Activated CD8-positive, alpha-beta memory T cell treated with anti-CD3 and anti-CD28 coated beads for 36 hours (primary cell): ENCODE measurements around the gene COL8A1. TPM values are rescaled to one million over a fixed set of nuclear protein-coding genes. Genes with fewer than 3 reads are reported as not detected.
"Not testable (repeated sequence)": the region's sequence is repeated elsewhere in the genome, so short reads cannot be mapped to it uniquely, and the experiment has no call there.

Experiments
- CTCF ChIA-PET: fragments of 350-600 bp; sonication (Branson Sonifier 250); formaldehyde crosslinking; loops from one replicate; lab custom pipeline; 2021; ENCODE audit warnings: antibody characterized with exemption; lab: Charles Lee
- POLR2A ChIA-PET: fragments of 350-600 bp; sonication (Branson Sonifier 250); formaldehyde crosslinking; loops from one replicate; lab custom pipeline; 2021; ENCODE audit warnings: antibody characterized with exemption; lab: Charles Lee
- total RNA-seq, 2 experiments: library from RNA; stranded (reverse); gene quantifications; one replicate each; pipeline ENCODE4 v1.2.3, GENCODE V29; 2021

COL8A1 gene
- total RNA-seq = under 1 TPM in 1 of 2 experiments, not detected in 1; 0.06 TPM

- CTCF ChIA-PET = no interaction called here
- POLR2A ChIA-PET = no interaction called here
Measured at GRCh38 chr3:99638167-99638948, at the start of gene COL8A1. TSS of gene COL8A1 (plus strand) at chr3:99638594. CDS start at chr3:99790683, 152,089 bp downstream.

GRCh38 chr3:99589168-99589567 lies 49.2 kb upstream of the COL8A1 start:
- CTCF ChIA-PET, POLR2A ChIA-PET: not testable (repeated sequence)

- POLR2A ChIA-PET = no interaction called here
- CTCF ChIA-PET = no interaction called here
Measured at GRCh38 chr3:99599894-99600293, 38.5 kb upstream of the COL8A1 start.

- ChIA-PET CTCF (no interaction called here), POLR2A (no interaction called here)
Measured at GRCh38 chr3:99601515-99601914, 36.9 kb upstream of the COL8A1 start.

GRCh38 chr3:99602183-99602582 lies 36.2 kb upstream of the COL8A1 start:
- POLR2A ChIA-PET = no interaction called here
- CTCF ChIA-PET = no interaction called here

- POLR2A ChIA-PET = no interaction called here
- CTCF ChIA-PET = no interaction called here
Measured at GRCh38 chr3:99607151-99607550, 31.2 kb upstream of the COL8A1 start.

GRCh38 chr3:99614768-99615167 lies 23.6 kb upstream of the COL8A1 start:
- ChIA-PET POLR2A (no interaction called here), CTCF (no interaction called here)

GRCh38 chr3:99620077-99620767 lies 18.2 kb upstream of the COL8A1 start:
- ChIA-PET CTCF (no interaction called here), POLR2A (no interaction called here)

GRCh38 chr3:99620976-99621375 lies 17.4 kb upstream of the COL8A1 start:
- CTCF ChIA-PET = no interaction called here

GRCh38 chr3:99624496-99625236 lies 13.7 kb upstream of the COL8A1 start:
- ChIA-PET POLR2A (no interaction called here), CTCF (interaction anchor here (0.9 kb wide), 1 partner anchor 21 kb away, joined by 3 read pairs; no protein-coding TSS in a partner anchor)

More at GRCh38 chr3:99620976-99621375, 17.4 kb upstream of the COL8A1 start:
- POLR2A ChIA-PET = no interaction called here

- ChIA-PET CTCF (no interaction called here), POLR2A (no interaction called here)
Measured at GRCh38 chr3:99625237-99625622, 13.2 kb upstream of the COL8A1 start.

- CTCF ChIA-PET = no interaction called here
- POLR2A ChIA-PET = no interaction called here
Measured at GRCh38 chr3:99625643-99626416, 12.6 kb upstream of the COL8A1 start.

- CTCF ChIA-PET = no interaction called here
- POLR2A ChIA-PET = no interaction called here
Measured at GRCh38 chr3:99626417-99626788, 12.0 kb upstream of the COL8A1 start.

- POLR2A ChIA-PET = no interaction called here
- CTCF ChIA-PET = no interaction called here
Measured at GRCh38 chr3:99627062-99627826, 11.2 kb upstream of the COL8A1 start.

- POLR2A ChIA-PET = no interaction called here
- CTCF ChIA-PET = no interaction called here
Measured at GRCh38 chr3:99630815-99631214, 7.6 kb upstream of the COL8A1 start.

- POLR2A ChIA-PET = no interaction called here
- CTCF ChIA-PET = interaction anchor here (0.9 kb wide), 1 partner anchor 55 kb away, joined by 3 read pairs; no protein-coding TSS in a partner anchor
Measured at GRCh38 chr3:99633887-99634558, 4.4 kb upstream of the COL8A1 start.

GRCh38 chr3:99634881-99635280 lies 3.5 kb upstream of the COL8A1 start:
- POLR2A ChIA-PET = no interaction called here
- CTCF ChIA-PET = no interaction called here

- POLR2A ChIA-PET = no interaction called here
- CTCF ChIA-PET = no interaction called here
Measured at GRCh38 chr3:99635348-99635747, 3.0 kb upstream of the COL8A1 start.
